ENCODE data around the gene EXOC4.

The EXOC4 gene

DNA sequence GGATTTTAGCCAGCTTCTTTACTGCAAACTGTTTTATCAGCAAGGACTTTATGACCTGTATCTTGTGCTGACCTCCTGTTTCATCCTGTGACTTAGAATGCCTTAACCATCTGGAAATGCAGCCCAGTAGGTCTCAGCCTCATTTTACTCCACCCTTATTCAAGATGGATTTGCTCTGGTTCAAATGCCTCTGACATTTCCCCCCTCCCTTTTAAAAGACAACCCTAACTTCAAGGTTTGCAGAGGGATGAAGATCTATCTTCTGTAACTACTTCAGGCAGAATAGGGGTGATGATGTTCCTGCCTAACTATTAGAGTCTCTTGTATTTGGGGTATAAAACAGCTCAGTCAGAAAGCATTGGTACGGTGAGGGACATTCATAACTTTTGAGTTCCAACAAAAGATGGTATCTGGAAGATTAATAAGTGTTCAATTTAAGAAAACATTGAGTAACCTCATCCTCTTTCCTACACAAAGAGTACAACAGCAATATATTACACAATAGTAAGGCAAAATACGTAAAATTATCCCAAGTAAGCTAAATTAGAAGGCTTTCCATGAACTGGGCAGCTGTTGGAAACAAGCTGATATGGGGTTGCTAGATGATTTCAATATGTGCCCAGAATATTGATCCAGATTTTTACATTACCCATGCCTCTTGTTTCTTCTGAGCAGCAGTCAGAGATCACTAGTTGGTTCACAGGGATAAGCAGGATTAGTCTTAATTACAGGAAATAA is 834.3 kb downstream of the EXOC4 start:
- DNase-seq (ENCODE audit: low read depth in 1 of 2, low spot score in 1 of 2), result no peak

DNA sequence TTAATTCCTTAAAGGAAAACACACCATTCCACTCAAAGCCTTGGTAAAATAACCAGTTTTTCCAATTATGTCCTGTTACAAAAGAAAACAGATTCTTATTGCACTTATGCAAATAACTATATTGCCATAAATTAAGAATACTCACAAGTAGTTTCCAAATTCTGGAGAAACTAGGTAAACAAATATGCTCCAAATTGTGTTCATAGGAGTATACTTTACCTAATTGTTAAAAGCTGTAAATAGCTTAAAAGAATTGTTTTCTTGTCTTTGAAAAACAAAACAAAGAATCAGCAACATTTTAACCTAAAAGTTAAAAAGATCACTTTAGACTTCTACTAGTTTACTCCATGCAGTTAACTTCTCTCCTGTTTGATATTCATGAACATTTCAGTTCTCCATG is 835.3 kb downstream of the EXOC4 start:
- DNase-seq (ENCODE audit: low read depth in 1 of 2, low spot score in 1 of 2), result no peak

DNA sequence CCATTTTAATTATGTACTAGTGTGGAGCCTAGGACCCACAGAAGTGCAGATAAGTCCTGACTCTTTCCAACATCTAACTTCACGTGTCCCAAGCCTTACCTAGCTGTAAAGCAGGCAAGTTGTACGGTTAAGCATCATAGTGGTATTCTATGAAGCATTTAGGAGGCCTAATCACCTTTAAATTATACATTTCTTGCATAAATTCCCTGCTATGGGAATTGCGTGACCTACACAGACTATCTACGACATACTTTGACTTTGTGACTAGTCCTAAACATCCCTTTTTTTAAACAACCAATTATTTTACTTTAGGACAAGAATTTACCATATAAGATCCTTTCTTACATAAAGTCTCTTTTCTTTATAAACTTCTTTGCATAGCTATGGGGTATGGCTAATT is 836.6 kb downstream of the EXOC4 start:
- DNase-seq (ENCODE audit: low read depth in 1 of 2, low spot score in 1 of 2), result no peak

DNA sequence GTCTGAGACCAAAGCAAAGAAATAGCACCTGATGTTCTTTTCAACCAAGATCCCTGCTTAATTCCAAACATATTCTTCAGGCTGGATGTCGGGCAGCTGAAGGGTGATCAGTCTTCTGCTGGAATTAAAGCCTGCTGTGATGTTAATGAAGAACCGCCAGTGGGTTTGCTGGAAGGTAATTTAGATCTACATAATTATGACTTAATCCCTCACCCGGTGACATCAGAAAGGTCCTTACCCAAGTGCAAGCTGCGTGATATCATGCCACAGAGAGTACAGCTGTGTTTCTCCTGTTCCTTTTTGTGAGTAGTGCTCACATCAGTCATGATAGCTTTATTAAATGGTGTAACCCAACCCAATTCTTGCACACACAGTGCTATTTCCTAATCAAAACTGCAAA is 845.2 kb downstream of the EXOC4 start:
- DNase-seq (ENCODE audit: low read depth in 1 of 2, low spot score in 1 of 2), result no peak

DNA sequence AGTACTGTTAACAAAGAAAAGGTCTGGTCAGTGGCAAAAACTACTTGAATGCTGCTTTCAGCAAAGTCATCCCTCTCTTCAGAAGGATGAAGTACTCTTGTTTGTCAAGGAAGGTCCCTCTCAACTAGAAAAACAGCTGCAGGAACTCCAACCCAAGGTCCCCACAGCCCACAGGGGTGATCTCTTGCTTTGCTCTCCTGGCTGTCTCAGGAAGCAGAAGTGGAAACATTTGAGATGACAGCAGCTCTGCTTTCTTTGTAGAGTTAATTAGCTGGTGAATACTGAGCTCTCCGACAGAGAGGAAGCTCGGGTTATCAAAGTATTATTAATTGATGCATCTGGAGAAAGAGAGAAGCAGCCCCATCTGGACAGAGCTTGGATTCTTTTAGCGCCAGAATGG is 848.8 kb downstream of the EXOC4 start:
- no peak for DNase-seq (ENCODE audit: low read depth in 1 of 2, low spot score in 1 of 2)

DNA sequence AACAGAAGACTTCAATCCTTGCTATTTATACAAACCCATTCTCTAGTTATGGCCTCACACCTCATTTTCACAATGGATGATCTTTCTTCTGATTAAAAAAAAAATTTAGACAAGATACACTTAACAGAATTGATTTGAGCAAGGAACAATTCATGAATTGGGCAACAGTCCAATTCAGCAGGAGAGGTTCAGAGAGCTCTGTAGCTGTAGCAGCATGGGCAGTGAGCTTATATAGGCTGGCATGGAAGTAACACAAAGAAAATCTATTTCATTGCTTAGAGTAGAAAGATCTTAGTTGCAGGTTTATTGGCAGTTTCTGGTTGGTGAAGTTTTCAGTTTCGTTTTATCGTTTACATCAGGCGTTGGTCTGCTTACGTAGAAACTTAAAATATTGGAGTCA is 851.3 kb downstream of the EXOC4 start:
- no peak for DNase-seq (ENCODE audit: low read depth in 1 of 2, low spot score in 1 of 2)

DNA sequence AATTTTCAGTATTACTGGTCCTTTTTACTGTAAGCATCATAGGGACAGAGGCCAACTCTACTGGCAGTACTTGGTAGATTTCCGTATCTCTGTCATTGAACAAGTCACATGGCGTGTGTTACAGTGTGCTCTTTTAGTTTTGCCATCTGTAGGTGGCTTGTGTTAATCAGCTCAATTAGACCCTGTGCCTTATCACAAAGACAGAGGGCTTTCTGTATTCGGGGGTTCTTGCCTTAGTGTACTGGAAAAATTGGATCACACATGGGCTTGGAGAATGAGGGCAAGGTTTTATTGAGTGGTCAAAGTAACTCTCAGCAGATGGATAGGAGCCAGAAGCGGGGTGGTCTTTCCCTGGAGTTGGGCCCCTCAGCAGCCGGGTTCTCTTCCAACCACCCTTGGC is 853.0 kb downstream of the EXOC4 start:
- DNase-seq (ENCODE audit: low read depth in 1 of 2, low spot score in 1 of 2), result no peak

DNA sequence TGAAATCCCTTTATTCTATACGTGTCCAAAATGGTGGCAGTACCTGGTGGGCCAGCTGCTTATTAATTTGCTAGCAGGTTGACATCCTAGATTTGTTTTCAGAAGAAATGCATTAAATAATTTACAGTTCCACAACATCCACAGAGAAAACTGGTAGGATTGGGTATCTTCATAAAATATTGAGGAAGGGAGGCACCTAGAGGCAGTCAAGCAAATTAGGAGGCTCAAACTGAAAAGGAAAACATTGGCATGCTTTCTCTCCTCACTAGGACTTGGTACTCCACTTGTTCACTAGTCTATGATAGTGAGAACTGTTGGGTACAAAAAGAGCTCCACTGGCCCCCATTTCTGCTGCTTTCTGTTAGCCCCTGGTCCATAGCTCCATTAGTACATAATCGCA is 855.9 kb downstream of the EXOC4 start:
- no peak for DNase-seq (ENCODE audit: low read depth in 1 of 2, low spot score in 1 of 2)

DNA sequence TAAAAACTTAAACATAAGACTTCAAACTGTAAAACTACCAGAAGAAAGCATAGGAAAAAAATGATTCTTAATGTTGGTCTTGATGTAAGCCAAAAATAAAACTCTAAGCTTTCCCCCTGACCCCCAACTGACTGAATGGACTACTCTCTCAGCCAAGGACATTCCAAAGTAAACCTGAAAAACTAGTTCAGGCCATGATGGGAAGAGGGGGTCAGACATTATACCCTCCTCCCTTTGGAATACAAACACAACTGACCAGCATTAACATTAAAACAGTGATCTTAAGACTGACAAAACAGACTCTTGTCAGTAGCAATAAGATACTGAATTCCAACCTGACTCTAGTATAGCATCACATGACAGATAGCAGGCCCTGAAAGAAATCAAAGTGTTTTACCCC is 860.8 kb downstream of the EXOC4 start:
- DNase-seq (ENCODE audit: low read depth in 1 of 2, low spot score in 1 of 2), result no peak

DNA sequence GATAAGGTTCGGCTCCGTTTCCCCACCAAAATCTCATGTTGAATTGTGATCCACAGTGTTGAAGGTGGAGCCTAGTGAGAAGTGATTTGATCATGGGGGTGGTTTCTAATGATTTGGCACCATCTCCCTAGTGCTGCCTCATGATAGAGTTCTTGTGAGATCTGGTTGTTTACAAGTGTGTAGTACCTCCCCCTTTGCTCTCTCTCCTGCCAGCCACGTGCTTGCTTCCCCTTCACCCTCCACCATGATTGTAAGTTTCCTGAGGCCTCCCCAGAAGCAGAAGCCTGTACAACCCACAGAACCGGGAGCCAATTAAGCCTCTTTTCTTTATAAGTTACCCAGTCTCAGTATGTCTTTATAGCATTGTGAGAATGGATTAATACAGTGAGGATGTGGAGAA is 862.1 kb downstream of the EXOC4 start:
- DNase-seq (ENCODE audit: low read depth in 1 of 2, low spot score in 1 of 2), result no peak

Data from activated T-helper 1 cell treated with anti-CD3 and anti-CD28 coated beads, Interleukin-2, amount 50 U/mL, for 16 hours (primary cell).